ENCODE measurements around the gene TIMM17B. TPM values are rescaled to one million over a fixed set of nuclear protein-coding genes. Genes with fewer than 3 reads are reported as not detected.
A peak's percentile ranks its signal among the peaks of the same experiment; 100 is the strongest.
"Not testable (repeated sequence)": the region's sequence is repeated elsewhere in the genome, so short reads cannot be mapped to it uniquely, and the experiment has no call there.

TIMM17B gene
- polyA plus RNA-seq, 1 donor: 33.7 TPM

DNA sequence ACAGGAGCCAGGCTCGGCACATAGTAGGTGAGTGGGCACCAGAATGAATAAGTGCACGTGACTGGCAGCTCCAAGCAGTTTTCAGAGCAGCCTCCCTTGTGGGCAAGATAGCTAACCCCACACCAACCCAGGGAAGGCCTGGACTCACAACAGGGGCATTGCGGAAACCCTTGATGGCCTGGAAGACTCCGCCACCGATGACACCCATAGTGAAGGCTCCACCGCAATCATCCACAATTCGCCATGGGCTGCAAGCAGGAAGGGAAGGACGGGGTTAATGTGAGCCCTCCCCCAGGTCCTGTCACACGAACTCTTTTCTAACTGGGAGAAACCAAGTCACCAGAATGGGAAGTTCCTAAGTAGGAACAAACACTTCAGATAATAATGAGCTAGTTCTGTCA lies 957 bp downstream of the TIMM17B start:
- DNase-seq: no peak

DNA sequence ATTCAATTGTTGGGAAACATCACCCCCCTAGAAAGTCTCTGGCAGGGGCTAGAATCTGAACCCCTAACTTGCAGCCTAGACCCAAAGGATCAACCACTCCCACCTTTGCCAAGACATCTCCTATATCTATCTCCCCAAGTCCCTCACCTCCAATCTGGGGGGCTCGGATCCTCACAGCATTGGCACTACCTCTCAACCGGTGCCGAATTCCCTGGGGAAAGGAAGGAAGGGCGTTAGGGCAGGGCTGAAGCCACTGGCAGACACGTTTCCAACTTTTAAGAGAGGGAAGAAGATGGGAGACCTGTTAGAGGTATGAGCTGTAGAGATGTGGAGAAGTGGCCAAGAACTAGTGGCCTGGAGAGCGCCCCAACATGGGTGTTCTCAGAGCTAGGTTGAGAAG lies 2.7 kb downstream of the TIMM17B start:
- no peak for DNase-seq

GRCh38 chrX:48893556-48894348 lies 3.8 kb downstream of the TIMM17B start:
- DNase-seq: no peak

GRCh38 chrX:48892896-48893295 lies 4.7 kb downstream of the TIMM17B start:
- DNase-seq: no peak

- DNase-seq: peak; percentile 77
Measured at GRCh38 chrX:48891402-48892288, 5.9 kb downstream of the TIMM17B start.

- DNase-seq: no peak
Measured at GRCh38 chrX:48890934-48891401, 6.6 kb downstream of the TIMM17B start.

DNA sequence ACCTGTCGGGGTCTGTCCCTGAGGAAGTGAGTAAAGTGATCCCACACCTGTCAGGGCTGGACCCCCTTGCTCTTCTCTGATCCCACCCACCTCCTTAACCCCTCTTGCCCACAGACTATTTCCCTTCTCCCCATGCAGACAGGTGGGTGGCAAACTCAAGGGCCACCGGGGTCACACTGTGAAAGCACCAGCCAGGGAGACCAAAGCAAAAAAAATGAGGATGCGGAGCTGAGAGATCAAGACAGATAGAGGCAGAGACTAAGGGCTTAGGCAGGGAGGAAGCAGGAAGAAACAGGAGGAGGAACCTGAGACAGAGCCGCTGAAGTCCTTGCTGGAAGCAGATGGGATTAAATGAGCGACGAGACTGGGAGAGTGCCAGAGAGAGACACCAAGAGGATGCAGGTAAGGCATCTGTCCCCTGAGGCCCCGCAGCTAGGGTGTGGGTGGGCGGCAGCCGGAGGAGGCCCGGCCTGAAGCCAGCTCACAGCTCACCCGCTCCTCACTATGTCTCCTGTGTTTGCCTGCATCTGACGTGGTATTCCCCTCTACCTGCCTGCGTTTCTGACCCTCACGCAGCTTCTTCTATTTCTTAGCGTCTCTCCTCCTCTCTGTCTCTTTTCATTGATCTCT lies 7.2 kb downstream of the TIMM17B start:
- DNase-seq: no peak

DNA sequence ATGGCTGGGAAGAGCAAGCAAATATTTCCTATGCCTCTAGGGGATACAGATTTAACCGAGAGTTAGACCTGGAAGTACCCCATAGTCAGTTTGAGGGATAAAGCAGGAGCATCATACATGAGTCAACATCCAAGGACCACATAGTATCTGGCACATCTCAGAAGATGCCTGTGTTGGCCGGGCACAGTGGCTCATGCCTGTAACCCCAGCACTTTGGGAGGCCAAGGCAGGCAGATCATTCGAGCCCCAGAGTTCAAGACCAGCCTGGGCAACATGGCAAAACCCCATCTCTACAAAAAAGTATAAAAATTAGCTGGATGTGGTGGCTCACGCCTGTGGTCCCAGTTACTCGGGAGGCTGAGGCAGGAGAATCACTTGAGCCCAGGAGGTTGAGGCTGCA lies 11.0 kb downstream of the TIMM17B start:
- DNase-seq: not testable (repeated sequence)

DNA sequence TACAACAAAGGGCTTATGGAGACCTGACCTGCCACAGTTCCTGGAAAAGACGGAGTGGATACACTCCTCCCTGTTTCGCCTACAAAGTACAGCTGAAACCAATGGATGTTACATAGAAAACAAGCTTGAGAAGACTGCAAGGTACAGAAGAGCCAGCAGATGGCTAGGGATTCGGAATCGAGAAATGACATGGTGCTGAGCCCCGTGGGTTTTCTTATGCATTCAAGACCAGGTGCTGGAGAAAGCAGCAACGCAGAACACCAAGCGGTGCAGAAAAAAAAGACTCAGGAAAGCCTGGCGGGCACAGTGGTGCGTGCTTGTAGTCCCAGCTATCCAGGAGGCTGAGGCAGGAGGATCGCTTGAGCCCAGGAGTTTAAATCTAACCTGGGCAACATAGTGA lies 13.8 kb downstream of the TIMM17B start:
- no peak for DNase-seq

DNA sequence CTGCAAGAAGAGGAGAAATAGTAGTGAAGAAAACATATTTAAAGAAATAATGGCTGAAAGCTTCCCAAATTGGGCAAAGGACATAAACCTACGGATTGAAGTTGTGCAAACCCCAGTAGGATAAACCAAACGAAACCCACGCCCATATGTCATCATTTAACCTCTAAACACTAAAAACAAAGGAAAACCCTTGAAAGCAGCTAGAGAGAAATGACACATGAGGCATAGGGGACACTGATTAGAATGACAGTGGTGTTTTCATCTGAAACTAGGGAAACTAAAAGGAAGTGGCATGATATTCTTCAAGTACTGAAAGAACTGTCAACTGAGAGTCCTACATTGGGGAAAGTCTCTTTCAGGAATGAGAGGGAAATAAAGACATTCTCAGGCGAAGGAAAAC lies 20.6 kb downstream of the TIMM17B start:
- not testable (repeated sequence) for DNase-seq

GRCh38 chrX:48872017-48872416 lies 25.6 kb downstream of the TIMM17B start:
- not testable (repeated sequence) for DNase-seq

- no peak for DNase-seq
Measured at GRCh38 chrX:48864210-48864609, 33.4 kb downstream of the TIMM17B start.

GRCh38 chrX:48854898-48855297 lies 42.7 kb downstream of the TIMM17B start:
- no peak for DNase-seq

GRCh38 chrX:48854121-48854804 lies 43.3 kb downstream of the TIMM17B start:
- not testable (repeated sequence) for DNase-seq

GRCh38 chrX:48853494-48853893 lies 44.1 kb downstream of the TIMM17B start:
- DNase-seq: not testable (repeated sequence)

DNA sequence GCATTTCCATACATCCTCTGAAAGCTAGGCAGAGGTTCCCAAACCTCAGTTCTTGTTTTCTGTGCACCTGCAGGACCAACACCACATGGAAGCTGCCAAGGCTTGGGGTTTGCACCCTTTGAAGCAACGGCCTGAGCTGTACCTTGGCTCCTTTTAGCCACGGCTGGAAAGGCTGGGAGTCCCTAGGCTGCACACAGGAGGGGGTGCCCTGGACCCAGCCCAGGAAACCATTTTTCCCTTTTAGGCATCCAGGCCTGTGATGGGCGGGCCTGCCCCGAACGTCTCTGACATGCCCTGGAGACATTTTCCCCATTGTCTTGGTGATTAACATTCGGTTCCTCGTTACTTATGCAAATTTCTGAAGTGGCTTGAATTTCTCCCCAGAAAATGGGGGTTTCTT lies 44.7 kb downstream of the TIMM17B start:
- DNase-seq: no peak

DNA sequence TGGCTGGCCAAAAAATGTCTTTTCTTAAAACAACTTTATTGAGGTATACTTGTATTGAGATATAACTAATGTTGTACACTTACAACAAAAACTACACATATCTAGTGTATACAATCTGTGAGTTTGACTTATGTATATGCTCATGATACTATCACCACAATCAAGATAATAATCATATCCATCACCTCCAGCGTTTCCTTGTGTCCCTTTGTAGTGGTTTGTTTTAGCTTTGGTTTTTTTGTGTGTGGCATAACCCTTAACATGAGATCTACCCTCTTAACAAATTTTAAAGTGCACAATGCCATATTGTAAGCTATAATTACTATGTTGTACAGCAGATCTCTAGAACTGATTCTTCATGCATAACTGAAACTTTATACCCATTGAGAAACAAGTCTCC lies 48.7 kb downstream of the TIMM17B start:
- DNase-seq: no peak

Other genes with a start within 250 kb of the TIMM17B start
- gene WAS, start 214.0 kb downstream of the TIMM17B start, polyA plus RNA-seq (ENCODE audit: insufficient read length): 2.6 TPM
- 8.0 TPM for gene SUV39H1, start 201.0 kb downstream of the TIMM17B start, polyA plus RNA-seq (ENCODE audit: insufficient read length)
- 0.81 TPM for gene GLOD5, start 136.0 kb downstream of the TIMM17B start, polyA plus RNA-seq (ENCODE audit: insufficient read length)
- gene GATA1, start 111.2 kb downstream of the TIMM17B start, polyA plus RNA-seq (ENCODE audit: insufficient read length): 0.48 TPM
- gene HDAC6, start 95.7 kb downstream of the TIMM17B start, polyA plus RNA-seq (ENCODE audit: insufficient read length): 206 TPM
- not detected for gene ERAS, start 71.3 kb downstream of the TIMM17B start, polyA plus RNA-seq (ENCODE audit: insufficient read length)
- gene PCSK1N, start 62.2 kb downstream of the TIMM17B start, polyA plus RNA-seq (ENCODE audit: insufficient read length): 11.5 TPM
- 75.5 TPM for gene PQBP1, start 162 bp upstream of the TIMM17B start, polyA plus RNA-seq (ENCODE audit: insufficient read length)
- gene SLC35A2, start 13.9 kb upstream of the TIMM17B start, polyA plus RNA-seq (ENCODE audit: insufficient read length): 27.2 TPM
- gene PIM2, start 21.3 kb upstream of the TIMM17B start, polyA plus RNA-seq (ENCODE audit: insufficient read length): 6.6 TPM
- gene OTUD5, start 59.8 kb upstream of the TIMM17B start, polyA plus RNA-seq (ENCODE audit: insufficient read length): 67.2 TPM
- 3.1 TPM for gene KCND1, start 74.1 kb upstream of the TIMM17B start, polyA plus RNA-seq (ENCODE audit: insufficient read length)
- gene GRIPAP1, start 104.5 kb upstream of the TIMM17B start, polyA plus RNA-seq (ENCODE audit: insufficient read length): 72.9 TPM
- 32.2 TPM for gene TFE3, start 145.6 kb upstream of the TIMM17B start, polyA plus RNA-seq (ENCODE audit: insufficient read length)
- 11.7 TPM for gene CCDC120, start 161.2 kb upstream of the TIMM17B start, polyA plus RNA-seq (ENCODE audit: insufficient read length)
- gene PRAF2, start 176.2 kb upstream of the TIMM17B start, polyA plus RNA-seq (ENCODE audit: insufficient read length): 32.1 TPM
- 57.9 TPM for gene WDR45, start 182.1 kb upstream of the TIMM17B start, polyA plus RNA-seq (ENCODE audit: insufficient read length)
- gene GPKOW, start 226.0 kb upstream of the TIMM17B start, polyA plus RNA-seq (ENCODE audit: insufficient read length): 21.4 TPM